Fibroblast of lung (primary cell): ENCODE measurements around the gene ZNF710. TPM values are rescaled to one million over a fixed set of nuclear protein-coding genes. Genes with fewer than 3 reads are reported as not detected.
A peak's percentile ranks its signal among the peaks of the same experiment; 100 is the strongest.

ENCODE experiments used
- DNase-seq, 2 donors: peaks; one replicate each; pipeline versions ENCODE4 v3.0.0 to v3.0.0-alpha.2; 2010; ENCODE audit warnings: low read depth in 2 of 2
- H2AFZ ChIP-seq: 2 replicates; pipeline ENCODE4 v1.5.1; 2012; ENCODE audit warnings: low read length, control low read depth, inconsistent platforms
- H3K27ac ChIP-seq: 2 replicates; pipeline ENCODE4 v1.5.1; 2011; ENCODE audit warnings: low read length, control low read depth; ENCODE audit not compliant: insufficient read depth
- H3K27me3 ChIP-seq: 2 replicates; pipeline ENCODE4 v1.5.1; 2011; ENCODE audit warnings: mild to moderate bottlenecking, low read length; ENCODE audit not compliant: control insufficient read depth, insufficient read depth
- H3K36me3 ChIP-seq: 2 replicates; pipeline ENCODE4 v1.5.1; 2011; ENCODE audit warnings: low read length; ENCODE audit not compliant: control insufficient read depth, insufficient read depth
- H3K4me1 ChIP-seq: 2 replicates; pipeline ENCODE4 v1.5.1; 2011; ENCODE audit warnings: low read length; ENCODE audit not compliant: control insufficient read depth, insufficient read depth; ENCODE audit errors: extremely low read depth
- H3K4me2 ChIP-seq: 2 replicates; pipeline ENCODE4 v1.5.1; 2011; ENCODE audit warnings: low read length, control low read depth; ENCODE audit not compliant: insufficient read depth; ENCODE audit errors: extremely low read depth
- H3K4me3 ChIP-seq, 4 experiments: fragments of 200-600 bp in 1 of 4; sonication (generic) in 1 of 4; replicated peaks in 1 of 4; 2 replicates each; pipeline ENCODE4 v1.5.1; 2011 to 2016; ENCODE audit warnings: low read length in 4 of 4, low read depth in 3 of 4, mild to moderate bottlenecking in 3 of 4, control low read depth in 2 of 4, inconsistent platforms in 1 of 4, mixed read lengths in 1 of 4; ENCODE audit not compliant: insufficient read depth in 1 of 4; ENCODE audit errors: control extremely low read depth in 1 of 4
- H3K79me2 ChIP-seq: 2 replicates; pipeline ENCODE4 v1.5.1; 2012; ENCODE audit warnings: mild to moderate bottlenecking, low read length, inconsistent platforms; ENCODE audit not compliant: control insufficient read depth, insufficient read depth
- H3K9ac ChIP-seq: 2 replicates; pipeline ENCODE4 v1.5.1; 2011; ENCODE audit warnings: mild to moderate bottlenecking, low read length, control low read depth; ENCODE audit not compliant: insufficient read depth
- H3K9me3 ChIP-seq: 2 replicates; pipeline ENCODE4 v1.5.1; 2012; ENCODE audit warnings: low read depth, low read length; ENCODE audit not compliant: control insufficient read depth, insufficient read depth
- H4K20me1 ChIP-seq: 2 replicates; pipeline ENCODE4 v1.5.1; 2011; ENCODE audit warnings: low read length; ENCODE audit not compliant: control insufficient read depth, insufficient read depth; ENCODE audit errors: extremely low read depth
- EZH2 ChIP-seq: IDR thresholded peaks from 2 replicates; pipeline ENCODE4 v1.5.1; 2012; ENCODE audit warnings: low read length, control low read depth, mild to moderate bottlenecking; ENCODE audit errors: missing control alignments
- polyA plus RNA-seq, 2 donors: library from polyadenylated mRNA; depleted of rRNA in 1 of 2; stranded (reverse) in 1 of 2; unstranded in 1 of 2; fragments of >200 nt; gene quantifications; 2 replicates each; pipeline ENCODE4 v1.2.1, GENCODE V29; 2011 to 2012; ENCODE audit warnings: missing spikeins in 1 of 2
- total RNA-seq: library from RNA; depleted of rRNA; stranded (reverse); fragments of >200 nt; gene quantifications from 2 replicates; pipeline ENCODE4 v1.2.1, GENCODE V29; 2014
- TF ChIP-seq, protein P1 (sequence below), 2 donors: IDR thresholded peaks in 1 of 2; conservative IDR thresholded peaks in 1 of 2; 1 replicate in 1 of 2; 2 replicates in 1 of 2; pipeline ENCODE4 v1.5.1; 2011 to 2012; ENCODE audit warnings: low read length in 2 of 2, control low read depth in 1 of 2, inconsistent platforms in 1 of 2, low read depth in 1 of 2, mild to moderate bottlenecking in 1 of 2

The ZNF710 gene
- total and polyA plus RNA-seq, 2 donors (not counting 1 experiment from before 2014, with no cell fraction given): 2.1 to 9.4 TPM

DNA sequence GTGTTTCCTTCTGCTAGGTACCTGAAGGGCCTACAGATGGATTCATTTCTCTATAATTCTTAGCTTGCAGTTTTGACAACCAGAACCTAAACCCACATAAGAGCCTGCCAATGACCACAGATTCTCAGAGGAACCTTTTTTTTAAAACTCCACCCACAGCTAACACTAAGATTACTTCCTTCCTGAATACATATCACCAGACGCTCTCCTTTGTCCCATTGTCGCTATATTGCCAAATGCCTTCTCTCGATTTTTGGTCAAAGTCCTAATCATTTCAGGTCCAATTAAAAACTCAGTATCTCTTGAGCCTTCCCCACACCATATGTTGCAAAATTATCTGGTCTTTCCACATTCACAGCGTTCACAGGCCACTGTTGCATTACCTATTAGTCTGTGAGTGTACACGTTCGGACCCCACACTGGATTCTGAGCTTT lies 12.4 kb downstream of the ZNF710 start:
- Histone ChIP-seq H3K4me1 (no peaks in the 10 kb centered on the region), H3K4me2 (no peak overlapping the region), H2AFZ (no peak overlapping the region), H3K9ac (no peak overlapping the region), H3K27ac (no peak overlapping the region), H4K20me1 (peaks cover 2% of the 10 kb centered on the region), H3K36me3 (no peaks in the 10 kb centered on the region), H3K27me3 (no peaks in the 10 kb centered on the region), H3K9me3 (no peaks in the 10 kb centered on the region), H3K79me2 (peaks cover 35% of the 10 kb centered on the region), H3K4me3 (no peak overlapping the region)
- TF ChIP-seq, protein P1, sequence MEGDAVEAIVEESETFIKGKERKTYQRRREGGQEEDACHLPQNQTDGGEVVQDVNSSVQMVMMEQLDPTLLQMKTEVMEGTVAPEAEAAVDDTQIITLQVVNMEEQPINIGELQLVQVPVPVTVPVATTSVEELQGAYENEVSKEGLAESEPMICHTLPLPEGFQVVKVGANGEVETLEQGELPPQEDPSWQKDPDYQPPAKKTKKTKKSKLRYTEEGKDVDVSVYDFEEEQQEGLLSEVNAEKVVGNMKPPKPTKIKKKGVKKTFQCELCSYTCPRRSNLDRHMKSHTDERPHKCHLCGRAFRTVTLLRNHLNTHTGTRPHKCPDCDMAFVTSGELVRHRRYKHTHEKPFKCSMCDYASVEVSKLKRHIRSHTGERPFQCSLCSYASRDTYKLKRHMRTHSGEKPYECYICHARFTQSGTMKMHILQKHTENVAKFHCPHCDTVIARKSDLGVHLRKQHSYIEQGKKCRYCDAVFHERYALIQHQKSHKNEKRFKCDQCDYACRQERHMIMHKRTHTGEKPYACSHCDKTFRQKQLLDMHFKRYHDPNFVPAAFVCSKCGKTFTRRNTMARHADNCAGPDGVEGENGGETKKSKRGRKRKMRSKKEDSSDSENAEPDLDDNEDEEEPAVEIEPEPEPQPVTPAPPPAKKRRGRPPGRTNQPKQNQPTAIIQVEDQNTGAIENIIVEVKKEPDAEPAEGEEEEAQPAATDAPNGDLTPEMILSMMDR (conservative IDR thresholded peaks at IDR 0.05 in 1 of 2, IDR thresholded peaks at IDR 0.05 in 1 of 2; ENCODE audit: low read depth in 1 of 2, low read length in 2 of 2): no peak
- no peak for TF ChIP-seq EZH2
- DNase-seq: no peak

DNA sequence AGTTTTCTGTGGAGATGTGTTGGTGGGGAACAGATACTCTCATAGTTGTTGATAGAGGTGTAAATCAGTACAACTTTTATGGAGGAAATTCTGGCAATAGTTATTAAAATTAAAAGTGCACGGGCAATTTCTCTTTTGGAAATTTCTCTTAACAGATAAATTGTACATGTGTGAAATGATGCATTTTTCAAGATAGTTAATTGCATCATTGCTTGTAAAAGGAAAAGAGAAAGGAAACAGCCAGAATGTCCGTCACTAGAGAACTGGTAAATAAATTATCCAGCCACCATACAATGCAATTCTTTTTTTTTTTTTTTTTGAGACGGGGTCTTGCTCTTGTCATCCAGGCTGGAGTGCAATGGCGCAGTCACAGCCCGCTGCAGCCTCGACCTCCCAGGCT lies 14.2 kb downstream of the ZNF710 start:
- no peak overlapping the region for H3K27ac ChIP-seq
- peaks cover 2% of the 10 kb centered on the region for H4K20me1 ChIP-seq
- no peak overlapping the region for H3K9ac ChIP-seq
- H3K9me3 ChIP-seq: no peaks in the 10 kb centered on the region
- H3K4me1 ChIP-seq: no peaks in the 10 kb centered on the region
- no peak for DNase-seq
- H2AFZ ChIP-seq: no peak overlapping the region
- no peaks in the 10 kb centered on the region for H3K36me3 ChIP-seq
- TF ChIP-seq, protein P1 (conservative IDR thresholded peaks at IDR 0.05 in 1 of 2, IDR thresholded peaks at IDR 0.05 in 1 of 2; ENCODE audit: low read depth in 1 of 2, low read length in 2 of 2): no peak
- no peak for TF ChIP-seq EZH2
- H3K79me2 ChIP-seq: peaks cover 29% of the 10 kb centered on the region
- H3K27me3 ChIP-seq: no peaks in the 10 kb centered on the region
- H3K4me2 ChIP-seq: no peak overlapping the region
- H3K4me3 ChIP-seq: no peak overlapping the region

DNA sequence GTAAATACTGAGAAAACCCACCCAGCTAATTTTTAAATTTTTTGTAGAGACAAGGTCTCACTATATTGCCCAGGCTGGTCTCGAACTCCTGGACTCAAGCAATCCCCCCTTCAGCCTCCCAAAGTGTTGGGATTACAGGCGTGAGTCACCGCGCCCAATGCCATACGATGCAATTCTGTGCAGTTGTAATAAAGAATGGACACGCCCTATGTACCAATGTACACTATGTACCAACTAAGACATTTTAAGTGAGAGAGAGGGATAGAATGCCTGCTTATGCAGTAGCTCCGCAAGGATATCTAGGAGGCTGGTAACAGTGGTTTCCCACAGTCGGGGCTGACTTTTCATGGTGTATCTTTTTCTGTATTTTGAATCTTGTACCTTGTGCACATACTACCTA lies 14.6 kb downstream of the ZNF710 start:
- no peaks in the 10 kb centered on the region for H3K36me3 ChIP-seq
- no peak overlapping the region for H2AFZ ChIP-seq
- H3K4me1 ChIP-seq: no peaks in the 10 kb centered on the region
- H3K27ac ChIP-seq: no peak overlapping the region
- peak in 1 of 2 donors; percentile 37 for DNase-seq
- no peak overlapping the region for H3K4me2 ChIP-seq
- H3K9ac ChIP-seq: no peak overlapping the region
- no peak overlapping the region for H3K4me3 ChIP-seq
- H3K79me2 ChIP-seq: peaks cover 30% of the 10 kb centered on the region
- no peak for TF ChIP-seq EZH2
- TF ChIP-seq, protein P1 (conservative IDR thresholded peaks at IDR 0.05 in 1 of 2, IDR thresholded peaks at IDR 0.05 in 1 of 2; ENCODE audit: low read depth in 1 of 2, low read length in 2 of 2): no peak
- H4K20me1 ChIP-seq: peaks cover 2% of the 10 kb centered on the region
- no peaks in the 10 kb centered on the region for H3K27me3 ChIP-seq
- no peaks in the 10 kb centered on the region for H3K9me3 ChIP-seq
